HepG2 (cell line): Measurements from ENCODE around the gene JCAD. TPM values are rescaled to one million over a fixed set of nuclear protein-coding genes. Genes with fewer than 3 reads are reported as not detected.

ENCODE experiments used
- ATAC-seq: fragments of 200-7000 bp; cut with Tn5 transposase; 3 replicates; pipeline ENCODE4 v1.9.1; 2020; ENCODE audit warnings: mild to moderate bottlenecking, moderate library complexity
- BruUV-seq: library from RNA; stranded (reverse); fragments of 400-500 nt; replicated peaks from 2 replicates; lab custom pipeline; 2021; lab: Mats Ljungman, UMichigan
- CTCF ChIA-PET: fragments of 300-600 bp; formaldehyde crosslinking; extraction: SDS; loops from one replicate; lab custom pipeline; 2021; ENCODE audit warnings: low total read pairs, inconsistent platforms, low intra/inter-chr PET ratio; lab: Yijun Ruan, JAX
- POLR2A ChIA-PET: fragments of 350-600 bp; sonication (Branson Sonifier 250); formaldehyde crosslinking; loops from one replicate; lab custom pipeline; 2020; ENCODE audit warnings: antibody characterized with exemption, inconsistent platforms; lab: Yijun Ruan, JAX
- DNase-seq: peaks from one replicate; pipeline ENCODE4 v3.0.0-alpha.2; 2015; ENCODE audit warnings: low spot score
- FAIRE-seq: peaks from 3 replicates; lab custom pipeline; 2011; peaks lifted over from hg19 to GRCh38; lab: Jason Lieb, UNC
- H2AFZ ChIP-seq: one replicate; pipeline ENCODE4 v1.6.1; 2011; ENCODE audit warnings: low read length, inconsistent platforms
- H3K27ac ChIP-seq: fragments of 300-600 bp; 3 replicates; pipeline ENCODE4 v1.8.0; 2011; ENCODE audit warnings: mixed run types, mild to moderate bottlenecking, mixed read lengths, low read length, inconsistent platforms; ENCODE audit not compliant: insufficient read depth; ENCODE audit errors: extremely low read length
- H3K27me3 ChIP-seq, 2 experiments: fragments of 200-600 bp in 1 of 2; 2 replicates in 1 of 2; 3 replicates in 1 of 2; pipeline versions ENCODE4 v1.6.0 to v1.8.0; 2011; ENCODE audit warnings: low read length in 2 of 2, mild to moderate bottlenecking in 2 of 2, moderate library complexity in 2 of 2, inconsistent platforms in 1 of 2; ENCODE audit not compliant: insufficient read depth in 2 of 2, control insufficient read depth in 1 of 2
- H3K36me3 ChIP-seq, 2 experiments: fragments of 200-600 bp in 1 of 2; replicated peaks in 1 of 2; 2 replicates in 1 of 2; 3 replicates in 1 of 2; pipeline versions ENCODE4 v1.5.1 to v1.8.0; 2011; ENCODE audit warnings: low read length in 2 of 2, inconsistent platforms in 1 of 2; ENCODE audit not compliant: insufficient read depth in 2 of 2, control insufficient read depth in 1 of 2
- H3K4me1 ChIP-seq: 2 replicates; pipeline ENCODE4 v1.5.1; 2012; ENCODE audit warnings: low read length, inconsistent platforms; ENCODE audit not compliant: insufficient read depth
- H3K4me2 ChIP-seq: 2 replicates; pipeline ENCODE4 v1.6.0; 2011; ENCODE audit warnings: low read depth, low read length, inconsistent platforms
- H3K4me3 ChIP-seq, 3 experiments: fragments of 200-600 bp in 1 of 3; sonication (generic), shearing (Covaris generic) in 1 of 3; replicated peaks in 1 of 3; 2 replicates each; pipeline ENCODE4 v1.5.1; 2011 to 2016; ENCODE audit warnings: low read length in 3 of 3, inconsistent platforms in 2 of 3, low read depth in 2 of 3, mild to moderate bottlenecking in 2 of 3, control low read depth in 1 of 3, mixed read lengths in 1 of 3; ENCODE audit not compliant: insufficient read depth in 1 of 3
- H3K79me2 ChIP-seq: one replicate; pipeline ENCODE4 v1.6.1; 2011; ENCODE audit warnings: low read length, inconsistent platforms; ENCODE audit not compliant: insufficient read depth
- H3K9ac ChIP-seq: 2 replicates; pipeline ENCODE4 v1.6.0; 2011; ENCODE audit warnings: mild to moderate bottlenecking, low read depth, low read length, inconsistent platforms; ENCODE audit not compliant: insufficient read depth
- H3K9me3 ChIP-seq: 2 replicates; pipeline ENCODE4 v1.5.1; 2012; ENCODE audit warnings: mild to moderate bottlenecking, low read length
- H4K20me1 ChIP-seq: 2 replicates; pipeline ENCODE4 v1.6.0; 2011; ENCODE audit warnings: inconsistent platforms, mild to moderate bottlenecking, low read length, moderate library complexity; ENCODE audit not compliant: insufficient read depth
- AKAP8 ChIP-seq: sonication (generic); formaldehyde crosslinking; IDR thresholded peaks from 2 replicates; pipeline ENCODE4 v1.5.1; 2020; ENCODE audit warnings: mild to moderate bottlenecking, missing genetic modification reagents
- ETV5 ChIP-seq: IDR thresholded peaks from 2 replicates; pipeline ENCODE4 v1.6.1; 2018; ENCODE audit warnings: missing biosample characterization, missing genetic modification reagents, inconsistent platforms, borderline replicate concordance
- HNRNPH1 ChIP-seq: fragments of 200-400 bp; formaldehyde crosslinking; optimal IDR thresholded peaks from 2 replicates; pipeline ENCODE3; 2017; ENCODE audit warnings: mild to moderate bottlenecking, low read depth, low read length
- MED8 ChIP-seq: sonication (generic); formaldehyde crosslinking; IDR thresholded peaks from 2 replicates; pipeline ENCODE4 v1.8.1; 2023; ENCODE audit warnings: mild to moderate bottlenecking, missing genetic modification reagents; ENCODE audit not compliant: insufficient replicate concordance
- MLLT10 ChIP-seq: sonication (generic); formaldehyde crosslinking; IDR thresholded peaks from 2 replicates; pipeline ENCODE4 v1.4.0; 2020; ENCODE audit warnings: missing genetic modification reagents
- MTF1 ChIP-seq: sonication (generic); formaldehyde crosslinking; IDR thresholded peaks from 2 replicates; pipeline ENCODE4 v1.5.0; 2020; ENCODE audit warnings: missing genetic modification reagents
- TBX3 ChIP-seq: fragments of 450-650 bp; IDR thresholded peaks from 2 replicates; pipeline ENCODE4 v1.6.1; 2017; ENCODE audit warnings: antibody characterized with exemption, mild to moderate bottlenecking, inconsistent platforms, borderline replicate concordance
- WGBS: methylation state at CpG from one replicate; pipeline ENCODE4 v1.1.6; 2017; ENCODE audit warnings: low lambda C conversion rate; 5-methylcytosine and 5-hydroxymethylcytosine counted together
- in situ Hi-C: cut with HindIII; loops from 2 replicates; pipeline ENCODE4 v1.10.0; 2017; ENCODE audit warnings: low pct_unique_long_range_greater_than_20kb; ENCODE audit not compliant: extremely low pct_ligation_motif_present
- intact Hi-C: fragments of 100-400 bp; cut with micrococcal nuclease; formaldehyde crosslinking; loops from one replicate; pipeline ENCODE4 v1.10.0; 2022; ENCODE audit not compliant: unreplicated experiment
- polyA plus RNA-seq, 8 experiments: library from polyadenylated mRNA; depleted of rRNA in 3 of 8; stranded (reverse) in 7 of 8; unstranded in 1 of 8; fragments of >200 nt; fragmentation: Illumina TruSeq in 4 of 8; extraction: Trizol in 4 of 8; gene quantifications; 2 replicates each; pipeline versions ENCODE4 v1.2.1 to v1.2.3, GENCODE V29; 2011 to 2016; ENCODE audit warnings: low read depth in 4 of 8, missing spikeins in 1 of 8, mixed read lengths in 1 of 8; ENCODE audit not compliant: insufficient read depth in 1 of 8
- total RNA-seq, 5 experiments: library from RNA; depleted of rRNA; stranded (reverse); fragments of >200 nt; fragmentation: Illumina TruSeq; extraction: Trizol; gene quantifications; 2 replicates each; pipeline ENCODE4 v1.2.3, GENCODE V29; 2016; ENCODE audit warnings: low read depth in 1 of 5
- TF ChIP-seq, protein P1 (sequence below): sonication (generic); formaldehyde crosslinking; IDR thresholded peaks from 2 replicates; pipeline ENCODE4 v1.5.1; 2020; ENCODE audit warnings: mild to moderate bottlenecking, moderate library complexity, missing genetic modification reagents
- TF ChIP-seq, protein P2 (sequence below): sonication (generic); formaldehyde crosslinking; IDR thresholded peaks from 2 replicates; pipeline ENCODE4 v1.4.0; 2020; ENCODE audit warnings: missing genetic modification reagents
- TF ChIP-seq, protein P3 (sequence below), 2 experiments: IDR thresholded peaks; 2 replicates each; pipeline ENCODE4 v1.6.1; 2011 to 2012; ENCODE audit warnings: low read length in 2 of 2, borderline replicate concordance in 1 of 2, low read depth in 1 of 2, mild to moderate bottlenecking in 1 of 2, moderate library complexity in 1 of 2
- TF ChIP-seq, protein P4 (sequence below): IDR thresholded peaks from 2 replicates; pipeline ENCODE4 v1.6.1; 2016
- TF ChIP-seq, protein P5 (sequence below), 2 experiments: sonication (generic) in 1 of 2; formaldehyde crosslinking in 1 of 2; IDR thresholded peaks; 2 replicates each; pipeline versions ENCODE4 v1.4.0 to v1.6.1; 2018 to 2020; ENCODE audit warnings: missing genetic modification reagents in 2 of 2, borderline replicate concordance in 1 of 2, low read depth in 1 of 2, mild to moderate bottlenecking in 1 of 2, missing biosample characterization in 1 of 2

The JCAD gene
- total and polyA plus RNA-seq, 2 of the 13 experiments (the other 11 are each of a cell fraction or from before 2014, with no cell fraction given), result 0.04 to 0.08 TPM

DNA sequence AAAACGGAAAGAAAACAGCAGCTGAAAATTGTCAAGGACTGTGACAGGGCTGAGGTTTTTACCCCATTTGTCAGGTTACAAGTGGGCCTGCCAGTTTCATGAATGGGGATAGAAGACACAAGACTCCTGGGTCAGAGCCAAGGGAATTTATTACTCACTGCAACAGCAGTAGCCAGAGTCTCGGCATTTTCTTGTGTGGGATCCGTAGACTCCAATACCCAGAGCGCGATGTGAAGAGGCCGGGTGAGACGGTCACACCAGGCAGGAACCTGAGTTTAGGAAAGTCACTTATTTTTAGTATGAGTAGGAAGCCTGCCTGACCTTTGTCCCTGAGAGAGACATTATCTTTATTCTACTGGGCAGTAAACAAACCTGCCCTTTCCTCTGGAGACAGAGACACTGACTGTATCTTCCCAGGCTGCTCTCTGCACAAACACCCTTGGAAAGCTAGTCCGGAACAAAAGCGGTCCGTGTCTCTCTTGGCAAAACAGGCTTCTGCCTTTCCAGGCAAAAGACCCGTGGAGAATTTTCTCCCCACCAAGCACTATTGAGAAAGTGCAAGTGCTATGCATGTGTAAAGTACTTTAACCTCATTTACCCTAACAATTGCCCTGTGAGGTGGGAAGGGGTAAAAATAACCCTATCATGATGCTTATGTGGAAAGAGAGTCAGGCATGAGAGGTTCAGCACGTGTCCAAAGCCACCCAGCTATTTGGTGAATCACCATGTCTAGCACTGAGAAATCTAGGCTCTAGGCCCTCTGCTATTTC, 58.4 kb downstream of the JCAD start:
- H3K36me3 ChIP-seq, result no peaks in the 10 kb centered on the region
- ATAC-seq (peak; percentile 69), DNase-seq (peak; percentile 51), FAIRE-seq (peak; percentile 79)
- H3K79me2 ChIP-seq, result no peaks in the 10 kb centered on the region
- H3K27ac ChIP-seq, result peak overlapping the region; percentile 8
- ChIA-PET CTCF (no interaction called here), POLR2A (no interaction called here)
- H3K27me3 ChIP-seq, result no peaks in the 10 kb centered on the region; a peak in 1 of 5 replicates
- no peaks in the 10 kb centered on the region for H4K20me1 ChIP-seq
- WGBS, result 5% methylated on average over 6 of the region's 12 CpGs
- no peaks in the 10 kb centered on the region for H3K9me3 ChIP-seq
- H3K4me3 ChIP-seq, result peak overlapping the region in 2 of 3 experiments; percentile 8 to 35; a peak in 2 of 6 replicates
- no peak overlapping the region for H3K9ac ChIP-seq
- BruUV-seq, result no TSS peak
- H3K4me2 ChIP-seq, result peak overlapping the region; percentile 71
- H3K4me1 ChIP-seq, result peaks cover 36% of the 10 kb centered on the region
- in situ Hi-C loops (loop anchor here (10.0 kb wide), 1 partner anchor 234 kb away; no protein-coding TSS in a partner anchor), intact Hi-C loops (no loop called here)
- no peak overlapping the region for H2AFZ ChIP-seq
- TF ChIP-seq, protein P1, sequence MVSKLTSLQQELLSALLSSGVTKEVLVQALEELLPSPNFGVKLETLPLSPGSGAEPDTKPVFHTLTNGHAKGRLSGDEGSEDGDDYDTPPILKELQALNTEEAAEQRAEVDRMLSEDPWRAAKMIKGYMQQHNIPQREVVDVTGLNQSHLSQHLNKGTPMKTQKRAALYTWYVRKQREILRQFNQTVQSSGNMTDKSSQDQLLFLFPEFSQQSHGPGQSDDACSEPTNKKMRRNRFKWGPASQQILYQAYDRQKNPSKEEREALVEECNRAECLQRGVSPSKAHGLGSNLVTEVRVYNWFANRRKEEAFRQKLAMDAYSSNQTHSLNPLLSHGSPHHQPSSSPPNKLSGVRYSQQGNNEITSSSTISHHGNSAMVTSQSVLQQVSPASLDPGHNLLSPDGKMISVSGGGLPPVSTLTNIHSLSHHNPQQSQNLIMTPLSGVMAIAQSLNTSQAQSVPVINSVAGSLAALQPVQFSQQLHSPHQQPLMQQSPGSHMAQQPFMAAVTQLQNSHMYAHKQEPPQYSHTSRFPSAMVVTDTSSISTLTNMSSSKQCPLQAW (CRISPR knock-in tag), result 0 out of 2 replicates have a peak, but pooled peaks have one; percentile 22
- TF ChIP-seq ETV5 (CRISPR knock-in tag) (peak; percentile 48; the same call in 1 of the 2 replicates), HNRNPH1 (no peak), AKAP8 (no peak), MLLT10 (CRISPR knock-in tag) (no peak), MED8 (CRISPR knock-in tag) (no peak), MTF1 (no peak), TBX3 (no peak)
- TF ChIP-seq, protein P2, sequence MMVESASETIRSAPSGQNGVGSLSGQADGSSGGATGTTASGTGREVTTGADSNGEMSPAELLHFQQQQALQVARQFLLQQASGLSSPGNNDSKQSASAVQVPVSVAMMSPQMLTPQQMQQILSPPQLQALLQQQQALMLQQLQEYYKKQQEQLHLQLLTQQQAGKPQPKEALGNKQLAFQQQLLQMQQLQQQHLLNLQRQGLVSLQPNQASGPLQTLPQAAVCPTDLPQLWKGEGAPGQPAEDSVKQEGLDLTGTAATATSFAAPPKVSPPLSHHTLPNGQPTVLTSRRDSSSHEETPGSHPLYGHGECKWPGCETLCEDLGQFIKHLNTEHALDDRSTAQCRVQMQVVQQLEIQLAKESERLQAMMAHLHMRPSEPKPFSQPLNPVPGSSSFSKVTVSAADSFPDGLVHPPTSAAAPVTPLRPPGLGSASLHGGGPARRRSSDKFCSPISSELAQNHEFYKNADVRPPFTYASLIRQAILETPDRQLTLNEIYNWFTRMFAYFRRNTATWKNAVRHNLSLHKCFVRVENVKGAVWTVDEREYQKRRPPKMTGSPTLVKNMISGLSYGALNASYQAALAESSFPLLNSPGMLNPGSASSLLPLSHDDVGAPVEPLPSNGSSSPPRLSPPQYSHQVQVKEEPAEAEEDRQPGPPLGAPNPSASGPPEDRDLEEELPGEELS (CRISPR knock-in tag), result 0 out of 2 replicates have a peak, but pooled peaks have one; percentile 47
- TF ChIP-seq, protein P3, sequence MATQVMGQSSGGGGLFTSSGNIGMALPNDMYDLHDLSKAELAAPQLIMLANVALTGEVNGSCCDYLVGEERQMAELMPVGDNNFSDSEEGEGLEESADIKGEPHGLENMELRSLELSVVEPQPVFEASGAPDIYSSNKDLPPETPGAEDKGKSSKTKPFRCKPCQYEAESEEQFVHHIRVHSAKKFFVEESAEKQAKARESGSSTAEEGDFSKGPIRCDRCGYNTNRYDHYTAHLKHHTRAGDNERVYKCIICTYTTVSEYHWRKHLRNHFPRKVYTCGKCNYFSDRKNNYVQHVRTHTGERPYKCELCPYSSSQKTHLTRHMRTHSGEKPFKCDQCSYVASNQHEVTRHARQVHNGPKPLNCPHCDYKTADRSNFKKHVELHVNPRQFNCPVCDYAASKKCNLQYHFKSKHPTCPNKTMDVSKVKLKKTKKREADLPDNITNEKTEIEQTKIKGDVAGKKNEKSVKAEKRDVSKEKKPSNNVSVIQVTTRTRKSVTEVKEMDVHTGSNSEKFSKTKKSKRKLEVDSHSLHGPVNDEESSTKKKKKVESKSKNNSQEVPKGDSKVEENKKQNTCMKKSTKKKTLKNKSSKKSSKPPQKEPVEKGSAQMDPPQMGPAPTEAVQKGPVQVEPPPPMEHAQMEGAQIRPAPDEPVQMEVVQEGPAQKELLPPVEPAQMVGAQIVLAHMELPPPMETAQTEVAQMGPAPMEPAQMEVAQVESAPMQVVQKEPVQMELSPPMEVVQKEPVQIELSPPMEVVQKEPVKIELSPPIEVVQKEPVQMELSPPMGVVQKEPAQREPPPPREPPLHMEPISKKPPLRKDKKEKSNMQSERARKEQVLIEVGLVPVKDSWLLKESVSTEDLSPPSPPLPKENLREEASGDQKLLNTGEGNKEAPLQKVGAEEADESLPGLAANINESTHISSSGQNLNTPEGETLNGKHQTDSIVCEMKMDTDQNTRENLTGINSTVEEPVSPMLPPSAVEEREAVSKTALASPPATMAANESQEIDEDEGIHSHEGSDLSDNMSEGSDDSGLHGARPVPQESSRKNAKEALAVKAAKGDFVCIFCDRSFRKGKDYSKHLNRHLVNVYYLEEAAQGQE (IDR thresholded peaks at IDR 0.05; ENCODE audit: borderline replicate concordance in 1 of 2, low read depth in 1 of 2, low read length in 2 of 2), result no peak
- TF ChIP-seq, protein P4, sequence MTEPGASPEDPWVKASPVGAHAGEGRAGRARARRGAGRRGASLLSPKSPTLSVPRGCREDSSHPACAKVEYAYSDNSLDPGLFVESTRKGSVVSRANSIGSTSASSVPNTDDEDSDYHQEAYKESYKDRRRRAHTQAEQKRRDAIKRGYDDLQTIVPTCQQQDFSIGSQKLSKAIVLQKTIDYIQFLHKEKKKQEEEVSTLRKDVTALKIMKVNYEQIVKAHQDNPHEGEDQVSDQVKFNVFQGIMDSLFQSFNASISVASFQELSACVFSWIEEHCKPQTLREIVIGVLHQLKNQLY (CRISPR knock-in tag), result no peak
- TF ChIP-seq, protein P5, sequence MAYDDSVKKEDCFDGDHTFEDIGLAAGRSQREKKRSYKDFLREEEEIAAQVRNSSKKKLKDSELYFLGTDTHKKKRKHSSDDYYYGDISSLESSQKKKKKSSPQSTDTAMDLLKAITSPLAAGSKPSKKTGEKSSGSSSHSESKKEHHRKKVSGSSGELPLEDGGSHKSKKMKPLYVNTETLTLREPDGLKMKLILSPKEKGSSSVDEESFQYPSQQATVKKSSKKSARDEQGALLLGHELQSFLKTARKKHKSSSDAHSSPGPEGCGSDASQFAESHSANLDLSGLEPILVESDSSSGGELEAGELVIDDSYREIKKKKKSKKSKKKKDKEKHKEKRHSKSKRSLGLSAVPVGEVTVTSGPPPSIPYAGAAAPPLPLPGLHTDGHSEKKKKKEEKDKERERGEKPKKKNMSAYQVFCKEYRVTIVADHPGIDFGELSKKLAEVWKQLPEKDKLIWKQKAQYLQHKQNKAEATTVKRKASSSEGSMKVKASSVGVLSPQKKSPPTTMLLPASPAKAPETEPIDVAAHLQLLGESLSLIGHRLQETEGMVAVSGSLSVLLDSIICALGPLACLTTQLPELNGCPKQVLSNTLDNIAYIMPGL (CRISPR knock-in tag; IDR thresholded peaks at IDR 0.05; ENCODE audit: borderline replicate concordance in 1 of 2, low read depth in 1 of 2), result 0 out of 4 replicates have a peak, but pooled peaks of 1 of the 2 experiments have one; percentile 23
